Stimulated activated CD4-positive, alpha-beta T cell treated with anti-CD3 and anti-CD28 coated beads, Interleukin-15, amount 100 ng/mL, for 1 hour (primary cell): Measurements from ENCODE around the gene SDHA.
"Not testable (repeated sequence)": the region's sequence is repeated elsewhere in the genome, so short reads cannot be mapped to it uniquely, and the experiment has no call there.

Experiments
- DNase-seq, 2 donors: peaks; one replicate each; pipeline ENCODE4 v3.0.0-alpha.2; 2020; ENCODE audit warnings: low read depth in 1 of 2, low spot score in 1 of 2

The SDHA gene

DNA sequence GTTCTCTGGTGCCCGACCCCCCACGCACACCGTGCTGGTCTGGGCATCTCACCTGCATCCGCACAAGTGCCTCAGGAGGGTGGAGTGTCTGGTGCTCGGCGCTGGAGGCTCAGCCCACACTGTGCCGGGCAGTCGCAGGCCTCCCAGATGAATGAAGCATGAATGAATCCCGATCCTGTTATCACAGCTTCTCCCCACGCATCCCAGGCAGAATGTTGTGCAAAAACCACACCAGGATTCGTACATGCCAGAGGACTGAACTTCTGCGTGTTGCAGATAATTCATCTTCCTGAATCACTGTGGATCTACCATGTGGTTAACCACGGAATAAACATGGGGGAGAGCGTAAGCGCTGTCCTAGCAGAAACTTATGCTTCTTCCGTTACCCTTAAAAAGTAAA is 78.8 kb downstream of the SDHA start:
- not testable (repeated sequence) for DNase-seq

DNA sequence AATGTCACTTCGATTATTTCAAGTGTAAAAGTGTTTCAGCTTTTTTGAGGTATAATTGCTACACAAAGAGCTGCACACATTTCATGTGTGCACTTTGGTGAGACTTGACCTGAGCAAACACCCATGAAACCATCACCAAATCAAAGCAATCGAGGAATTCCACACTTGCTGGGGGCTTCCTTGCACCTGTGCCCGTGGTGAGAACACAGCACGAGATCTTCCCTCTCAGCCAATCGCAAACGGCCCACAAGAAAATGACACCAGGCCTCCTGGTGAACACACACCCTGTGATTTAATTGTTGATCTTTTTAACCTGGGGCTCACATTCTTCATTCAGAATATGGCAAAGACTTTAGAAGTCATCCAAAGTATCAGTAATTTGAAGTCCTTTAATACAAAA is 79.3 kb downstream of the SDHA start:
- DNase-seq = not testable (repeated sequence)

DNA sequence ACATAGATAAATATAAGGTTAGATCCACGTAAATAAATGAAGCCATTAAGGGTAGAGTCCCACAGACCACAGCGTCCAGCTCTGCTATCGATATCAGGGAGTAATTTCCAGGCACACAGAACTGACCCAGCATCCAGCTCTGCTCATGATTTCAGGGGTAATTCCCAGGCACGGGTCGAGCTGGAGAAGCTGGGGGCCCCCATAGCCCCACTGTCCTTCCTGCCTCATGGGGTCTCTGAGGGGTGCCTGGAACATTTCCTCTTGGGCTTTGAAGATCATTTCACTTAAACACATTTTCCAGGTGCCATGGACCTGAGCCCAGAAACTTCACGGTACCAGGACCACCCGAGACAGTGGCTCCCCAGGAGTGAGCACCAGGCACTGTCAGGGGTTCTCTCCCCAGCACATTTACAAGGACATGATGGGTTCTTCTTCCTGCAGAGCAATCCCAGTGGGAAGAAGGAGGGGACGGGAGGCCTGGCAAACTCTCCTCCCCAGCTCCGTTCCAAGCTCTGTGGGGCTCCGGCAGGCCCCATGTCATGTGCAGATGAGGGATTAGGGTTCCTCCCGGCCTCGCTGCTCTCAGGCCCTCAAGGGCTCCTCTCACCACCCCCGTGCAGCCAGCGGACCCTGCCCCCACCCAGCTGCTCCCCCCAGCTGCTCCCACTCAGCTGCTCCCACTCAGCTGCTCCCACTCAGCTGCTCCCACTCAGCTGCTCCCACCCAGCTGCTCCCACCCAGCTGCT is 80.0 kb downstream of the SDHA start:
- DNase-seq = not testable (repeated sequence)

- no peak for DNase-seq
Measured at GRCh38 chr5:298737-299125, 80.6 kb downstream of the SDHA start.

- DNase-seq = not testable (repeated sequence)
Measured at GRCh38 chr5:299921-300320, 81.8 kb downstream of the SDHA start.

GRCh38 chr5:300691-301435 is 82.7 kb downstream of the SDHA start:
- not testable (repeated sequence) for DNase-seq

DNA sequence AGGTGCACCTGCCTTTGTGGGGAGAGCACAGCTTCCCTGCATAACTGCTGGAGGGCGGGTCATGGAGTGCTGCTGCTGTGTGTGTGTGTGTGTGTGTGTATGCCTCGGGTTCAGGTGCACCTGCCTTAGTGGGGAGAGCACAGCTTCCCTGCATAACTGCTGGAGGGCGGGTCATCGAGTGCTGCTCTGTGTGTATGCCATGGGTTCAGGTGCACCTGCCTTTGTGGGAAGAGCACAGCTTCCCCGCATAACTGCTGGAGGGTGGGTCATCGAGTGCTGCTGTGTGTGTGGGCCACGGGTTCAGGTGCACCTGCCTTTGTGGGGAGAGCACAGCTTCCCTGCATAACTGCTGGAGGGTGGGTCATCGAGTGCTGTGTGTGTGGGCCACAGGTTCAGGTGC is 84.3 kb downstream of the SDHA start:
- not testable (repeated sequence) for DNase-seq

DNA sequence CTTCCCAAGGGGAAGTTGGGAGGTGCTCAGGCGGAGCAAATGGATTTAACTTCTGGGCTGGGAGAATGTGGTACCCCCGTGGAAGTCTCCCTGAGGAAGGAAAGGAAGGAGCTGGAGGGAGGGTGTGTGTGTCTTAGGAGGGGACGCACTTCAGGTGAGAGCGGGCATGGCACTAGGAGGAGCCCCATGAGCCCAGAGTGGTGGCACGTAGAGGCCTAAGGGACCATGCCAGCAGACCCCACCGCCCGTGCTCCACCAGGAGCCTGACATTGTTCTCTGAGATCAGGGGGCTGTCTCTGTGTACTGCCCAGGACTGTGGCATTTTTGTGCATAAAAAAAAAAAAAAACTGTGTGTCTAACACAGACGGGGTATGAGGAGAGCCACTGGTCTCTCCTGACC is 84.8 kb downstream of the SDHA start:
- DNase-seq = no peak

DNA sequence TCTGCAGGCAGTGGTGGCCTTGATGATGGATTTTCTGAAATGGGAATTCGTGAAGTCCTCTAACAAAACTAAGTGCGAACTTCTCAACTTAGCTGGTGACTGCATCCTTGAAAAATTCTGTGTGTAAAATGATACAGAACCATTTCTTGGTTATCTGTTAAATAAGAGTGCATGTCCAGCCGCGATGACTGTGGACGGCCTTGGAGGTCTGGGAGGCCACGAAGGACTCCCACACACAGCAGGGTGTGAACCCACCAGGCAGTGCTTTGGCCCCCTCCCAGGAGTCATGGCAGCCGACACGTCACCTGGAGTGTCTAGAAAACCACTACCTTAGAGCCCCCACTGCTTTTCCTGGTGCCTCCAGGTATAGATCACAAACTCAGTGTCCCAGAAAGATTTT is 85.6 kb downstream of the SDHA start:
- not testable (repeated sequence) for DNase-seq

- no peak for DNase-seq
Measured at GRCh38 chr5:305050-305449, 86.9 kb downstream of the SDHA start.

GRCh38 chr5:305459-305858 is 87.3 kb downstream of the SDHA start:
- DNase-seq = no peak

- no peak for DNase-seq
Measured at GRCh38 chr5:306011-306805, 88.1 kb downstream of the SDHA start.
